ENCODE results near the gene SH2B2. TPM values are rescaled to one million over a fixed set of nuclear protein-coding genes. Genes with fewer than 3 reads are reported as not detected.
"Not testable (repeated sequence)": the region's sequence is repeated elsewhere in the genome, so short reads cannot be mapped to it uniquely, and the experiment has no call there.

Gene SH2B2
- total RNA-seq, 2 experiments from 2014 or later: 0.16 to 0.52 TPM

- DNase-seq: no peak
- POLR2A ChIA-PET: no interaction called here
These were observed 34.9 kb downstream of the SH2B2 start for GRCh38 chr7:102321351-102322201.

DNA sequence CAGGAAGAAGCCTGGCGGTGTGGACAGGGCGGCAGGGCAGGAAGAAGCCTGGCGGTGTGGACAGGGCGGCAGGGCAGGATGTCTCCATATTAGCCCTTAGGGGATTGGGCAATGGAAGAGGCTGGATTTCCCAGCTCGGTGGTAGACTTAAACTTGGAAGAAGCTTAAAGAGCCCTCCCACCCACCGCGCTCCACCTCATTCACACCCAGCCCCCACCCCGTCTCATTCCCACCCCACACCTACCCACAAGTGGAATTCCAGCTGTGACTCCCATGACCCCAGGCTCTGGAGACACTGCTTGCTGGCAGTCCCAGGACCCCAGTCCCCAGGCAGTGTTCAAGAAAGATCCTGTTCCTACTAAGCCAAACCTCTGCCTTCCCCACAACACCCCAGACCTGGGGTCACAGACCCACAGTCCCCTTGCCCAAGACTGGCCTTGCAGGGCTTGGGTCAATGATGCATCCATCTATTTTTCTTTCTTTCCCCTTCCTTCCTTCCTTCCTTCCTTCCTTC is 35.6 kb downstream of the SH2B2 start:
- no peak for ATAC-seq
- ChIA-PET CTCF (no interaction called here), POLR2A (no interaction called here)
- no peaks in the 10 kb centered on the region for H3K4me1 Mint-ChIP-seq (ENCODE audit: low read depth)
- H3K27ac Mint-ChIP-seq: no peak overlapping the region
- H3K4me3 Mint-ChIP-seq: no peak overlapping the region
- no peaks in the 10 kb centered on the region for H3K9me3 Mint-ChIP-seq (ENCODE audit: insufficient read depth)
- no peak for DNase-seq
- no peaks in the 10 kb centered on the region for H3K27me3 Mint-ChIP-seq (ENCODE audit: low read depth)
- H3K36me3 Mint-ChIP-seq (ENCODE audit: low read depth): no peaks in the 10 kb centered on the region

More at GRCh38 chr7:102321351-102322201, 34.9 kb downstream of the SH2B2 start:
- peak; percentile 71 for ATAC-seq
- Mint-ChIP-seq H3K27me3 (ENCODE audit: low read depth) (no peaks in the 10 kb centered on the region), H3K27ac (no peak overlapping the region), H3K4me1 (ENCODE audit: low read depth) (no peaks in the 10 kb centered on the region), H3K4me3 (no peak overlapping the region), H3K9me3 (ENCODE audit: insufficient read depth) (no peaks in the 10 kb centered on the region), H3K36me3 (ENCODE audit: low read depth) (no peaks in the 10 kb centered on the region)
- CTCF ChIA-PET: no interaction called here

DNA sequence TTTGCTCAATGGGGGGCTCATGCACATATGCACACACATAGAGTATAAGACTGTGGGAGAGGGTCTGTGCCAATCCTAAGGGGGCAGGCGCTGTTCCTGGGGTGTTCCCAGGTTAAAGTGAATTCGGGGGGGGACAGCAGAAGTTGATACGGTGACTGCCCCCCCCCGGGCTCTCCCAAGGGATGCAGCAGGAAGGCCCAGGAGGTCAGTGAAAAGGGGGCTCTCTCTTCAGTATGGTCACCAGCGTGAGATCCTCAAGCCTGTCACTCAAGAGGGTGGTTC is 37.2 kb downstream of the SH2B2 start:
- POLR2A ChIA-PET: no interaction called here
- Mint-ChIP-seq H3K4me1 (ENCODE audit: low read depth) (no peaks in the 10 kb centered on the region), H3K4me3 (no peak overlapping the region), H3K9me3 (ENCODE audit: insufficient read depth) (no peaks in the 10 kb centered on the region), H3K27ac (no peak overlapping the region), H3K27me3 (ENCODE audit: low read depth) (peaks cover 5% of the 10 kb centered on the region), H3K36me3 (ENCODE audit: low read depth) (no peaks in the 10 kb centered on the region)
- ATAC-seq: no peak
- CTCF ChIA-PET: no interaction called here
- no peak for DNase-seq

DNA sequence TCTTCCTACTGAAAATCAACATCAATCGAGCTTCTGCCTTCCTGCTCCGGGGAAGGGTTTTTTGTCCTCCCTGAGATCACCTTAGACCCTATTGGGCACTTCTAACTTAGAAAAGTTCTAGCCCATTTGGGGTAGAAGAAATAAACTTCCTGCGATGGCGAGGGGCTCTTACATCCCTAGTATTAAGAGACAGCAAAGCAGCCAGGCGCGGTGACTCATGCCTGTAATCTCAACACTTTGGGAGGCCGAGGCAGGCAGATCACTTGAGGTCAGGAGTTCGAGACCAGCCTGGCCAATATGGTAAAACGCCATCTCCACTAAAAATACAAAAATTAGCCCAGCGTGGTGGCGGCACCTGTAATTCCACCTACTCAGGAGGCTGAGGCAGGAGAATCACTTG is 38.4 kb downstream of the SH2B2 start:
- CTCF ChIA-PET; ATAC-seq; H3K4me1 Mint-ChIP-seq (ENCODE audit: low read depth); H3K4me3 Mint-ChIP-seq; DNase-seq; H3K9me3 Mint-ChIP-seq (ENCODE audit: insufficient read depth); H3K36me3 Mint-ChIP-seq (ENCODE audit: low read depth); H3K27ac Mint-ChIP-seq; POLR2A ChIA-PET; H3K27me3 Mint-ChIP-seq (ENCODE audit: low read depth): not testable (repeated sequence)

- no peaks in the 10 kb centered on the region for H3K36me3 Mint-ChIP-seq (ENCODE audit: low read depth)
- POLR2A ChIA-PET: no interaction called here
- ATAC-seq: no peak
- no peak overlapping the region for H3K4me3 Mint-ChIP-seq
- H3K27me3 Mint-ChIP-seq (ENCODE audit: low read depth): peaks cover 7% of the 10 kb centered on the region
- CTCF ChIA-PET: no interaction called here
- no peak overlapping the region for H3K27ac Mint-ChIP-seq
- no peaks in the 10 kb centered on the region for H3K9me3 Mint-ChIP-seq (ENCODE audit: insufficient read depth)
- DNase-seq: no peak
- H3K4me1 Mint-ChIP-seq (ENCODE audit: low read depth): peaks cover 2% of the 10 kb centered on the region
These were observed 39.7 kb downstream of the SH2B2 start for GRCh38 chr7:102326157-102326889.

- POLR2A ChIA-PET; H3K36me3 Mint-ChIP-seq (ENCODE audit: low read depth); CTCF ChIA-PET; ATAC-seq; DNase-seq; H3K4me3 Mint-ChIP-seq; H3K27me3 Mint-ChIP-seq (ENCODE audit: low read depth); H3K9me3 Mint-ChIP-seq (ENCODE audit: insufficient read depth); H3K4me1 Mint-ChIP-seq (ENCODE audit: low read depth); H3K27ac Mint-ChIP-seq: not testable (repeated sequence)
These were observed 40.5 kb downstream of the SH2B2 start for GRCh38 chr7:102327183-102327582.

DNA sequence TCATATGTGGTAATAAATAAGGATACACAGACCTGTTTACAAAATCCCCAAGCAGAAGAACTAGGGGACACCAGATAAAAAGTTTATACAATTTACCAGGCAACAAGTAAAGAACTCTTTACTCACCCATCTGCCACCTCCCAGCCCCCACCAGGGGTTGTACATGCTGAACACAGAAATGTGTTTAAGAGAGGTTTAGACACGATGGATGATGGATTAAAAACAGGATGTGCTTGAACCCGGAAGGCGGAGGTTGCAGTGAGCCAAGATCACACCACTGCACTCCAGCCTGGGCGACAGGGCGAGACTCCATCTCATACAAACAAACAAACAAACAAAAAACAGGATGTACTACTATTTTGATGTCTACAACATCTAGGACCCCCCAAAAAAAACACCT is 42.2 kb downstream of the SH2B2 start:
- POLR2A ChIA-PET; H3K27me3 Mint-ChIP-seq (ENCODE audit: low read depth); H3K27ac Mint-ChIP-seq; H3K9me3 Mint-ChIP-seq (ENCODE audit: insufficient read depth); H3K4me1 Mint-ChIP-seq (ENCODE audit: low read depth); ATAC-seq; H3K36me3 Mint-ChIP-seq (ENCODE audit: low read depth); H3K4me3 Mint-ChIP-seq; CTCF ChIA-PET; DNase-seq: not testable (repeated sequence)

DNA sequence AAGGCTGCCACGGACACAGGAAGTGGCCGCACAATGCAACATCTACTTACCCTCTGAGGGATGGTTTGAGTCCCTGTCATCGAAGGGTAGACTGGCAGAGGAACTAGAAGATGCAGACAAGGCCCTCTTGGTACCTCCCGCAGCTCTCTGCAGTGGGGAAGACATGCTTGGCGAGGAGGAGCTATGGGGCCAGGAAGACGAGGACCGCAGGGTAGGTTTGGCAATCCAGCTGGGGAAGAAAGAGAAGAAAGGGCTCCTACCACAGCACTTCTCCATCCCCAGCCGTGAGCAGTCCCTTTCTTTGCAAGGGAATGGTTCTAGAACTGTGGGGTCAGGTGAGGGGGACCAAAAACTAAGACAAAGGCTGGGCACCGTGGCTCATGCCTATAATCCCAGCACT is 42.7 kb downstream of the SH2B2 start:
- not testable (repeated sequence) for H3K27ac Mint-ChIP-seq; DNase-seq; H3K36me3 Mint-ChIP-seq (ENCODE audit: low read depth)

DNA sequence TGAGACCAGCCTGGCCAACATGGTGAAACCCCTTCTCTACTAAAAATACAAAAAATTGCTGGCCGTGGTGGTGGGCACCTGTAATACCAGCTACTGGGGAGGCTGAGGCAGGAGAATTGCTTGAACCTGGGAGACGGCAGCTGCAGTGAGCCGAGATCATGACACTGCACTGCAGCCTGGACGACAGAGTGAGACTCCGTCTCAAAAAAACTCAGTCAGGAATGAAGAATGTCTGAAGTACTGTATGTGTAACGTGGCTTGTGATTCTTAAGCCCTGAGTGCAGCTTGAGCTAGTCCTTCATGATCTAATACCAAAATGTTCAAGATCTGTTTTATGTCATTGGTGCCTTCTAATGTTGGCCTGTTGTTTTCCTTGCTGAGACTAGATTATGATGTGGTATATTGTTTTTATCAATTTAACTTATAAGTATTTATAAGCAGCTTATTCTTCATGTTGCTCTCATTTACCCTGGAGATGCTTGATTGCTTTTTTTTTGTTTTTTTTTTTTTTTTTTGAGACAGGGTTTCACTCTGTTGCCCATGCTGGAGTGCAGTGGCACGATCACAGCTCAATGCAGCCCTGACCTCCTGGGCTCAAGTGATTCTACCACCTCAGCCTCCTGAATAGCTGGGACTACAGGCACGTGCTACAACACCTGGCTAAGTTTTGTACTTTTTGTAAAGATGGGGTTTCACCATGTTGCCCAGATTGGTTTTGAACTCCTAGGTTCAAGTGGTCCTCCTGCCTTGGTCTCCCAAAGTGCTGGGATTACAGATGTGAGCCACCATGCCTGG is 44.2 kb downstream of the SH2B2 start:
- CTCF ChIA-PET; H3K27me3 Mint-ChIP-seq (ENCODE audit: low read depth); POLR2A ChIA-PET; H3K9me3 Mint-ChIP-seq (ENCODE audit: insufficient read depth); H3K36me3 Mint-ChIP-seq (ENCODE audit: low read depth); H3K4me1 Mint-ChIP-seq (ENCODE audit: low read depth); DNase-seq; H3K27ac Mint-ChIP-seq; H3K4me3 Mint-ChIP-seq; ATAC-seq: not testable (repeated sequence)

More for the DNA sequence above, 42.7 kb downstream of the SH2B2 start:
- ATAC-seq; H3K4me3 Mint-ChIP-seq; H3K9me3 Mint-ChIP-seq (ENCODE audit: insufficient read depth); H3K4me1 Mint-ChIP-seq (ENCODE audit: low read depth); POLR2A ChIA-PET; CTCF ChIA-PET; H3K27me3 Mint-ChIP-seq (ENCODE audit: low read depth): not testable (repeated sequence)

- H3K4me1 Mint-ChIP-seq (ENCODE audit: low read depth); POLR2A ChIA-PET; H3K27ac Mint-ChIP-seq; CTCF ChIA-PET; H3K9me3 Mint-ChIP-seq (ENCODE audit: insufficient read depth); DNase-seq; H3K36me3 Mint-ChIP-seq (ENCODE audit: low read depth); ATAC-seq; H3K27me3 Mint-ChIP-seq (ENCODE audit: low read depth); H3K4me3 Mint-ChIP-seq: not testable (repeated sequence)
These were observed 48.9 kb downstream of the SH2B2 start for GRCh38 chr7:102335574-102335973.

DNA sequence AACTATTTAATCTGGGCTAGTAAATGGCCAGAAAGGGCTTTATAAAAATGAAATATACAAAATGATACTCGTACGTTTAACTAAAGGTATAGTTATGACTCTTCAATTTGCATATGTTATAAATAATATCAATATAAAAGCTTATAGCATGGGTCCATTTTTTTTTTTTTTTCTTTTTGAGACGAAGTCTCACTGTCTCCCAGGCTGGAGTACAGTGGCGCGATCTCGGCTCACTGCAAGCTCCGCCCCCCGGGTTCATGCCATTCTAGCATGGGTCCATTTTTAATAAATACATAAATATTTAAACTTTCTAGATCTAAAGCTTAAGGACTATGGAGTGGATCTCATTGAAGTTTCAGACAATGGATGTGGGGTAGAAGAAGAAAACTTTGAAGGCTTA is 50.3 kb downstream of the SH2B2 start:
- H3K27ac Mint-ChIP-seq; H3K4me3 Mint-ChIP-seq; CTCF ChIA-PET; H3K27me3 Mint-ChIP-seq (ENCODE audit: low read depth); DNase-seq; POLR2A ChIA-PET; ATAC-seq; H3K36me3 Mint-ChIP-seq (ENCODE audit: low read depth); H3K9me3 Mint-ChIP-seq (ENCODE audit: insufficient read depth); H3K4me1 Mint-ChIP-seq (ENCODE audit: low read depth): not testable (repeated sequence)

DNA sequence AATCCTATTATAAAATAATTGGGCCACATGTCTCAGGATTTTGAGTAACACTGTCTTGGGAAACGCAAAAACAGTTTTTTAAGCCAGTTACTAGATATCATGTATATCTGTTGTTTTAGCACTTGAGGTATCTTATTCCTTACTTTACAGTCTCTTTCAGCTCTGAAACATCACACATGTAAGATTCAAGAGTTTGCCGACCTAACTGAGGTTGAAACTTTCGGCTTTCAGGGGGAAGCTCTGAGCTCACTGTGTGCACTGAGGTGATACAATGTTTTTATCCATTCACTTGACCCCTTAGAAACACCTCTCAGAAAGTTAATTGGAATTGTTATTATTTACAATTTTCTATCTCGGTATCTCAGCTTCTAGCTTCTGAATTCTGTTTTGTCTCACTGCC is 50.8 kb downstream of the SH2B2 start:
- DNase-seq; H3K4me1 Mint-ChIP-seq (ENCODE audit: low read depth); POLR2A ChIA-PET; CTCF ChIA-PET; H3K36me3 Mint-ChIP-seq (ENCODE audit: low read depth); H3K9me3 Mint-ChIP-seq (ENCODE audit: insufficient read depth); ATAC-seq; H3K4me3 Mint-ChIP-seq; H3K27me3 Mint-ChIP-seq (ENCODE audit: low read depth); H3K27ac Mint-ChIP-seq: not testable (repeated sequence)
